Heart right ventricle (tissue), 16 donors: ENCODE measurements around the gene MTMR1. TPM values are rescaled to one million over a fixed set of nuclear protein-coding genes. Genes with fewer than 3 reads are reported as not detected.

ENCODE experiments used
- ATAC-seq, 8 donors: fragments of 200-7000 bp; cut with Tn5 transposase; one replicate each; pipeline ENCODE4 v1.9.1; 2020; ENCODE audit warnings: mild to moderate bottlenecking in 8 of 8, moderate library complexity in 8 of 8, moderate number of reproducible peaks in 1 of 8
- DNase-seq, 2 donors: peaks; one replicate each; pipeline ENCODE4 v3.0.0-alpha.2; 2020
- H3K27ac ChIP-seq, 10 donors: fragments of 200-600 bp; sonication (generic) in 2 of 10; one replicate each; pipeline versions ENCODE4 v1.5.0 to v1.8.0; 2020 to 2022; ENCODE audit warnings: mild to moderate bottlenecking in 3 of 10
- H3K27me3 ChIP-seq, 7 donors: fragments of 200-600 bp; one replicate each; pipeline ENCODE4 v1.8.0; 2021 to 2022; ENCODE audit warnings: mild to moderate bottlenecking in 2 of 7
- H3K36me3 ChIP-seq, 9 donors: fragments of 200-600 bp; sonication (generic) in 1 of 9; one replicate each; pipeline versions ENCODE4 v1.5.0 to v1.8.0; 2020 to 2022; ENCODE audit warnings: mild to moderate bottlenecking in 2 of 9
- H3K4me1 ChIP-seq, 9 donors: fragments of 200-600 bp; sonication (generic) in 1 of 9; one replicate each; pipeline versions ENCODE4 v1.5.0 to v1.8.0; 2020 to 2022; ENCODE audit warnings: mild to moderate bottlenecking in 4 of 9
- H3K4me3 ChIP-seq, 10 donors: fragments of 200-600 bp; sonication (generic) in 2 of 10; one replicate each; pipeline versions ENCODE4 v1.5.0 to v1.8.0; 2020 to 2022; ENCODE audit warnings: mild to moderate bottlenecking in 7 of 10, moderate library complexity in 2 of 10
- H3K9me3 ChIP-seq, 11 donors: fragments of 200-600 bp in 10 of 11; sonication (generic) in 2 of 11; one replicate each; pipeline versions ENCODE4 v1.5.0 to v1.8.0; 2013 to 2022; ENCODE audit warnings: mild to moderate bottlenecking in 2 of 11, control low read depth in 1 of 11, moderate library complexity in 1 of 11
- WGBS, 2 donors: extraction: QIAGEN DNeasy Blood & Tissue Kit; methylation state at CpG; one replicate each; pipeline ENCODE4 v1.1.7; 2013; ENCODE audit warnings: inconsistent platforms in 1 of 2; 5-methylcytosine and 5-hydroxymethylcytosine counted together
- intact Hi-C, 10 donors: fragments of 100-400 bp; cut with DNase I; formaldehyde crosslinking; loops; one replicate each; pipeline versions ENCODE4 v1.11.1 to v1.14.2; 2022
- polyA plus RNA-seq, 2 donors: library from polyadenylated mRNA; stranded (reverse); fragments of 200-250 nt; gene quantifications; one replicate each; pipeline ENCODE4 v1.2.3, GENCODE V29; 2013
- total RNA-seq, 10 donors: library from RNA; stranded (reverse); fragmentation: NEBNext Ultra II Directional in 3 of 10; extraction: Animal tissue kit (Norgen Biotek cat#: 25700) in 3 of 10; gene quantifications; one replicate each; pipeline versions ENCODE4 v1.2.1 to v1.2.4, GENCODE V29; 2021 to 2023
- TF ChIP-seq, protein P1 (sequence below), 9 donors: fragments of 200-600 bp; sonication (generic) in 2 of 9; IDR thresholded peaks; one replicate each; pipeline versions ENCODE4 v1.5.0 to v1.8.0; 2021 to 2022; ENCODE audit warnings: antibody characterized with exemption in 9 of 9, mild to moderate bottlenecking in 5 of 9, moderate library complexity in 1 of 9
- donor health status: Arrhythmogenic right ventricular cardiomyopathy.
- donor health status: ischemic (EF 13 %, LVEDD 7.1; RV severe dilation, severe dysfunction).
- donor health status: healthy with polysubstance abuse.
- donor health status: DM: no; HTN: yes; CAD: no.
- donor health status: DM: no; HTN: no; CAD: no.
- donor health status: ischemic (EF 25% LVEDD 6.9; RV normal size, moderate dysfunction).
- donor health status: ischemic (EF 25% LVEDD 5.7; RV mildly dilated, moderate dysfunction).
- donor health status: healthy.
- donor health status: DM: yes; HTN: yes; CAD: no.
- donor health status: Ischemic cardiomyopathy.
- donor health status: ischemic (EF 35%, LVEDD 5.7; RV mildly dilated, moderate dysfunction).
- donor health status: nonischemic (EF 11% LVEDD 7.7; RV severe dilation, severe dysfunction).
- donor health status: DM: yes; HTN: yes; CAD: no.
- donor health status: PGD.
- donor health status: ischemic (EF 29% LVEDD 5.4; RV normal size, mild dysfunction).
- donor health status: nonischemic (EF 23%, LVEDD 6.1; RV moderate dilation, normal function).

The MTMR1 gene
- total and polyA plus RNA-seq, 12 donors: 5.6 to 24.9 (median 19.2) TPM

DNA sequence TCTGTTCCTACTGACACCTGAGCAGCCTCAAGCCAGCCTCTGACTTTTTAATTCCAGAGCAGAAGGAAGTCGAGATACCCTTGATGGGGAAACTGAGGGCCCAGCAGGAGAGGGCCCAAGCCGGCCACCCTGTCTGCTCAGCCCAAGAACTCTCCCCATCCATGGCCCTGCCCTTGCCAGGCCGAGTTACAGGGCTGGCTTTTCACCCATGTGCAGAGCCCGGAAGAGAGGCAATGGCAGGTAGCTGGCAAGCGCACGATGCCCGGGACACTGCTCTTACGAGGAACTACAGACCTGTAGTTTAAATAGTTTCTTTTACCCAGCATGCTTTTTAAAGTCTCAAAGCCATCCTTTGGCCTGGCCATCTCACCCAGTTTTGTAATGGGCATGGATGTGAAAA lies 79.9 kb downstream of the MTMR1 start:
- Histone ChIP-seq H3K36me3 (peaks cover 0 to 36% (median 0%) of the 10 kb centered on the region in 9 donors), H3K27ac (no peak overlapping the region), H3K4me1 (peaks cover 0 to under 1% (median 0%) of the 10 kb centered on the region in 9 donors), H3K4me3 (no peak overlapping the region), H3K27me3 (no peaks in the 10 kb centered on the region), H3K9me3 (no peaks in the 10 kb centered on the region)
- DNase-seq: no peak
- ATAC-seq: no peak
- 89 to 95% methylated on average over 8 of the region's 8 CpGs for WGBS, 2 donors
- TF ChIP-seq, protein P1, sequence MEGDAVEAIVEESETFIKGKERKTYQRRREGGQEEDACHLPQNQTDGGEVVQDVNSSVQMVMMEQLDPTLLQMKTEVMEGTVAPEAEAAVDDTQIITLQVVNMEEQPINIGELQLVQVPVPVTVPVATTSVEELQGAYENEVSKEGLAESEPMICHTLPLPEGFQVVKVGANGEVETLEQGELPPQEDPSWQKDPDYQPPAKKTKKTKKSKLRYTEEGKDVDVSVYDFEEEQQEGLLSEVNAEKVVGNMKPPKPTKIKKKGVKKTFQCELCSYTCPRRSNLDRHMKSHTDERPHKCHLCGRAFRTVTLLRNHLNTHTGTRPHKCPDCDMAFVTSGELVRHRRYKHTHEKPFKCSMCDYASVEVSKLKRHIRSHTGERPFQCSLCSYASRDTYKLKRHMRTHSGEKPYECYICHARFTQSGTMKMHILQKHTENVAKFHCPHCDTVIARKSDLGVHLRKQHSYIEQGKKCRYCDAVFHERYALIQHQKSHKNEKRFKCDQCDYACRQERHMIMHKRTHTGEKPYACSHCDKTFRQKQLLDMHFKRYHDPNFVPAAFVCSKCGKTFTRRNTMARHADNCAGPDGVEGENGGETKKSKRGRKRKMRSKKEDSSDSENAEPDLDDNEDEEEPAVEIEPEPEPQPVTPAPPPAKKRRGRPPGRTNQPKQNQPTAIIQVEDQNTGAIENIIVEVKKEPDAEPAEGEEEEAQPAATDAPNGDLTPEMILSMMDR (IDR thresholded peaks at IDR 0.05): no peak
- intact Hi-C loops: loop anchor here in 8 of 10 donors (2.0 to 10.0 kb wide), 9 partner anchors 126 to 310 kb away; partner anchors contain the start of genes HMGB3 (in 5 of the 8) and CD99L2 (in 1 of the 8)

DNA sequence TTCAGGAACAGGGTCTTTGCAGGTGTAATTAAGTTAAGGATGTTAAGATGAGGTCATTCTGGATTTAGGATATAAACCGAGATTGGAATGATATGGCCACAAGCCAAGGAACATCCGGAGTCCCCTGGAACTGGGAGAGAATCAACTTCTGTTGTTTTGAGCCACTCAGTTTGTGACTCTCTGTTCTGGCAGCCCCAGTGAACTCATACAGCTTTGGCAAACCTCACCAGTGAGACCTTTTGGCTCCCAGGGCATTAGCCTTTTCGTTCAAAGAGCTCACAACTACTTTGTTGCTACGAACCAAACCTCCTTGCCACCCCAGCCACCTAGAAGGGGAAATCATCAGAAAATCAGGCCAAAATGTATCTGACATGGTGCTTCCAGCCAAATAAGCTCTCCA lies 80.4 kb downstream of the MTMR1 start:
- Histone ChIP-seq H3K4me1 (no peaks in the 10 kb centered on the region), H3K4me3 (no peak overlapping the region), H3K27ac (no peak overlapping the region), H3K36me3 (peaks cover 0 to 33% (median 0%) of the 10 kb centered on the region in 9 donors), H3K9me3 (no peaks in the 10 kb centered on the region), H3K27me3 (no peaks in the 10 kb centered on the region)
- ATAC-seq (peak in 2 of 8 donors; percentile 26 to 29), DNase-seq (no peak)
- intact Hi-C loops: loop anchor here in 8 of 10 donors (2.0 to 10.0 kb wide), 9 partner anchors 125 to 309 kb away; partner anchors contain the start of genes HMGB3 (in 5 of the 8) and CD99L2 (in 1 of the 8)
- TF ChIP-seq, protein P1 (IDR thresholded peaks at IDR 0.05): no peak
- WGBS, 2 donors: 49 to 65% methylated on average over 4 of the region's 4 CpGs

DNA sequence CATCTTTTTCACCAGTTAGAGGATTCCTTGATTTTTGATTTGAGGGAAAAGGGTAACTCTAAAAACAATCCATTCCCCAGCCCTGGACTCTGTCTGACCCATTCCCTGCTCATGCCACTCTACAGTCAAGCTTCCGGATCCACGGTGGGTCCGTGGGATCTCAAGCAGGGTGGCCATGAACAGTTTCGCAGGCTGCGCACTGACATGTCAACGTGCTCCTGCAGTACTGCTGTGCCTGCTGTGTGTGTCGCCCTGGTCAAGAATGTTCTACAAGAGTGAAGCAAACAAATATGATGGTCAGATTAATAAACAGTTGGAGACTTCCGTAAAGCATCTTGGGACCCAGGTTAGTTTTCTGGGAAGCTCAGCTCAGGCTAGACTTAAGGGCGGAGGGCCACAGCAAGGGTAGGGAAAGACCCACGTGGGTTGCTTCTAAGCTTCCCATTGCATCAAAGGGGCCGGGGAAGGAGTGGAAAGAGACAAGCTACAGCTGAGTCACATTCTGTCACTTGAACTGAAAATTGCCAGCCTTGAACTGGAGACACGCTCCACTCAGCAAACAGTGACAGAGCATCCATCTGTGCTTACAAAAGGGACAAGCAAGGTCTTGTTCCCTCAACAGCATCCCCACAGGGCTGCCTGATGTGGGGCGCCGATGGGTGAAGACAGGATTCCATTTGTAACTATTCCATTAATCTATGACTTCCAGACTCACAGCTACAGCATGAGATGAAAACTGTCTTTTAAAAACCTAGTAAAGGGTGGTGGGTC lies 81.8 kb downstream of the MTMR1 start:
- no peak for ATAC-seq
- peaks cover 0 to 21% (median 0%) of the 10 kb centered on the region in 9 donors for H3K36me3 ChIP-seq
- no peaks in the 10 kb centered on the region for H3K9me3 ChIP-seq
- no peaks in the 10 kb centered on the region for H3K27me3 ChIP-seq
- TF ChIP-seq, protein P1 (IDR thresholded peaks at IDR 0.05): no peak
- intact Hi-C loops: loop anchor here in 8 of 10 donors (5.0 to 10.0 kb wide), 6 partner anchors 130 to 307 kb away; partner anchors contain the start of gene HMGB3 (in 5 of the 8)
- no peak for DNase-seq
- no peak overlapping the region for H3K27ac ChIP-seq
- H3K4me3 ChIP-seq: no peak overlapping the region
- no peaks in the 10 kb centered on the region for H3K4me1 ChIP-seq
- 94 to 96% methylated on average over 13 to 14 of the region's 14 CpGs for WGBS, 2 donors

DNA sequence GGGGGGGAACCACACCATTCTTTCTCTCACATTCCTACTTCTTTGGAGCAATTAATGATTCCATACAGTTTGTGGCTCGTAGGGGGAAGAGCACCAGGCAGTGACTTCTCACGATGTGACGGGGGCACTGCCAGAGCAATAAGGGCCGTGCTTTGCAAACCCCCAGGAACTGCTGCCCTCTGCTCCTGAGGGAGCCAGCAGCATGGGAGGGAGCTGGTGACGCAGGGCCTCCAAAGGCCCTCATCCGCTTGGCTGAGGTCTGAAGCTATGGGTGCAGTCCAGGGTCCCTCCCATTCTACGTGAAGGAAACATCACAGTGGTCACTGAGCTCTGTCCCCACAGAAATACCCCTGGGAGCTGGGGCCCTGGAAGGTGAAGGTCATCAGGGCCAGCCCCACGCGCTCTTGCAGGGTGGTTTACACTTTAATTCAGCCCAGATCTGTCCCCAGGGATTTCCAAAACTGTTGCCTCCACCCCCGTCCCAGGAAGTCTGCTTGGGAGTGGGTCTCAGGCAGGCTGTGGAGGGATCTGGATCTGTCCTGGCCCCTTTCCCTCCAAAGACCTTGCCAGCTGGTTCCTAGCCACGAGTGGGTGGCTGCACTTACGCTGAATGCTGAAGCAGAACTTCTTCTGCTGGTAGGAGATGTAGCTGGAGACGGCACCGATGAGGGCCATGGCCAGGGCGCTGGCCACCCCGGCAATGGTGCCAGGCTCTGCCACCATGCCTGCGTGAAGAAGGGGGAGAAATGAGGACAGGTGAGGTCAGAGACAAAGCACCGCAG lies 82.6 kb downstream of the MTMR1 start:
- TF ChIP-seq, protein P1 (IDR thresholded peaks at IDR 0.05): no peak
- 86 to 88% methylated on average over 17 to 18 of the region's 18 CpGs for WGBS, 2 donors
- Histone ChIP-seq H3K4me1 (no peaks in the 10 kb centered on the region), H3K9me3 (no peaks in the 10 kb centered on the region), H3K36me3 (peaks cover 0 to 21% (median 0%) of the 10 kb centered on the region in 9 donors), H3K27ac (no peak overlapping the region), H3K27me3 (no peaks in the 10 kb centered on the region), H3K4me3 (no peak overlapping the region)
- ATAC-seq: no peak
- DNase-seq: no peak
- intact Hi-C loops: loop anchor here in 5 of 10 donors (10.0 kb wide), 3 partner anchors 129 to 229 kb away; partner anchors contain the start of gene HMGB3 (in 3 of the 5)
